ENCODE measurements around the gene GRAMD1B.
A peak's percentile ranks its signal among the peaks of the same experiment; 100 is the strongest.

GRAMD1B gene
- 14.6 to 37.7 (median 20.9) reads per million in 4 donors for total RNA-seq

DNA sequence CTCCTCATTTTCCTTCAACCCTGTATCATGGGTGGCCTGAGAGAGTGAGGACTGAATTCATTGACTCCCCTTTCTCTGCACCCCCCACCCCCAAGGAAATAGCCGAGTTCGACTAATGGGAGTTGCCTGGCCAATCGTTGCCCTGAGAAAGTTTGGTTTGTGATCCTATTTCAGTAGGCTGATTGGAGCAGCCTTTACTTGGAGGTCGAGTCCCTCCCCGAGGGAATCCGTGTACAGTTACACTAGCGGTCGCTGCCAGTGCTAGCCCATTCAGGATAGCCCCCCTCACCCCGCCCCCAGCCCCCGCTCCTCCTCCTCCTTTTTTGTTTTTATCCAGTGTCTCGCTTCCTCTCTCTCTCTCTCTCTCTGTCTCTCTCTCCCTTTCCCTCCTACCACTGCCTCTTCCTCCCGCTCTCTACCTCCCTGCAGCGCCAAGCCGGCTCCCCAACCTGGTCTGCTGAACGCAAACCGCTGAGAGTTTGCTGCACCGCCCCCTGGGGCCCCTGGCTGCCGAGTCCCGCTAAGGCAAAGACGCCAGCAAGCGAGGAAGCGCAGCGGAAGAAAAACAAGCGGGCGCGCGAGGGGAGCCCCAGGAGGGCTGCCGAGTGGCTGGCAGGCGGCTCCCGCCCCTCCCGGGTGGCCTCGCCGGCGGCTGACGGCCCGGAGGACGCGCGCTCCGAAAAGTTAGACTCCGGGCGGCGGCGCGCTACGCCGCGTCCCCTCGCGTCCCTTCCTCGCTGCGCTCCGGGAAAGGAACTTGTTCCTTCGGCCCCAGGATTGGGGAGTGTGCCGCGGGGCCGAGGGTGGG is at the start of gene GRAMD1B:
TSS of gene GRAMD1B (plus strand) at position 357 of the 808 bp plus-strand sequence. CDS start 524 bp downstream, outside the sequence.
- peak; percentile 39 to 87 (median 54) for DNase-seq

DNA sequence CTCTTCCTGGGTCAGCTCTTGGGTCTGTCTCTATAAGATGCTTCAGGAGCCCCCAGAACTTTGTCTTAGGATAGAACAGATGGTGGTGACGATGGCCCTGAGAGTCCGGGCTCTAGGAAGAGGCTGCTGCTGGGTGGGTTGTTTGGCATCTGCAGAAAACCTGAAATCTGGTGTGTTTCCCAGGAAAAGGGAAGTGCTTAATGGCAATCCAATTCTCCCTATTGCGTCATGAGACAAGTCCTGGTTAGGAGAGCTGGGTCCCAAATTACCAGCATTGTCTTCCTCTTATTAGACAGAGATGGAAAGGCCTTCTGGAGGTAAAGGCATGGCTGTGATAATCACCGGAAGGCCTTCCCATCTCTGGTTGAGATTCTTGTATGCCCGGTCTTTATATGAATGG is 48.9 kb upstream of the GRAMD1B start:
- no peak for DNase-seq

DNA sequence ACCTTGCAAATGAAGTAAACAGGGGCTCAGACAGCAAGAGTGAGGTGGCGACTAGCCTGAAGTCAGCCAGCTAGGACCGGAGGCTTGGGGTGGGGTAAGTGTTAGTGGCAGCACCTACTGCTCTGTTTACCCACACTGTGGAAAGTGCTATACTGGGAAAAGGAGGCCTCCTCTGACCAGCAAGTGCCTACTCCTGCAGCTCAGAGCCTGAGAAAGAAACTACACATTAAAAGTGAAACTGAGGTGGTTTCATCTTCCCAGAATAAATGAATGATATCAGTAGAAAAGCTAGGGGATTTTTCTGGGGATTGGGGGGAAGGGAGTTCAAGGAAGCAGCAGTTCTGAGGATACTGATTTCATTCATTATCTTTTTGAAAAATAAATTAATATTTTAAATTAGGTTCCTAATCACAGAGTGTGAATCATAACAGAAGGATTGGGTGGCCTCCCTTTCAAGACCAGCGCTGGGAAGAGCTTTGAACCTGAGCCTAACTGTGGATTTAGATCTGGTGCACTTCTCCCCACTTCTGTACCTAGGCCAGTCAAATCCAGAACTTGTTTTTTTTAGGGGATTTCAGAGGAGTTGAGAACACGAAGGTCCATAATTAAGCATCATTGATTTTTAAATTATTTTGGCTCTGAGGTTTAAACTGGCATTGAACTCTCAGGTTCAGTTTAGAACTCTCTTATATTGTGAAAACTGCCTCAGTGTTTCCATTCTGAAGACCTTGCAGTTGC is 48.1 kb upstream of the GRAMD1B start:
- peak in 1 of 5 donors; percentile 93 for DNase-seq

DNA sequence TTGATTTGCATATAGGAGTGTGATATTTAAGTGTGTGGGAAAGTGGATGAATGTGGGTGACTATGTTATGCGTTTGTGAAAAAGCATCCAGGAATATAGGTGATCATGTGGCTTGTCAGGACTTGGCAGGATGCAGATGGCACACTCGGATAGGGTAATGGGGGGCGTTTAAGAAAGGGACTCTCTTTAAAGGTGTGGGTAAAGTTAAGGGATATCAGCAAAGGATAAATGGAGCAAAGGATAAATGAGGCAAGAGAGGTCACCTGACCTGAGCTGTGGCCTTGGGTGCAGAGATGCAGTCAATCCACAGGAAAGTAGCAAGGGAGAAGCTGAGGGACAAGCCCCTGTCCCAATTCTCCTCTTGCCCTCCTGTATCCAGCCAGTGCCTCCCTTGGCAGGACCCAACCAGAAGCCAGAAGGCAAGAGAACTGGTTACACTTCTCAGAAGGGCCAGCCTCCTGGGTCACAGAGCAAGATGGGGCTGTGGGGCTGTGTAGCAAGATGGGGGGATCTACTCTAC is 47.5 kb upstream of the GRAMD1B start:
- DNase-seq = peak in 1 of 5 donors; percentile 30

DNA sequence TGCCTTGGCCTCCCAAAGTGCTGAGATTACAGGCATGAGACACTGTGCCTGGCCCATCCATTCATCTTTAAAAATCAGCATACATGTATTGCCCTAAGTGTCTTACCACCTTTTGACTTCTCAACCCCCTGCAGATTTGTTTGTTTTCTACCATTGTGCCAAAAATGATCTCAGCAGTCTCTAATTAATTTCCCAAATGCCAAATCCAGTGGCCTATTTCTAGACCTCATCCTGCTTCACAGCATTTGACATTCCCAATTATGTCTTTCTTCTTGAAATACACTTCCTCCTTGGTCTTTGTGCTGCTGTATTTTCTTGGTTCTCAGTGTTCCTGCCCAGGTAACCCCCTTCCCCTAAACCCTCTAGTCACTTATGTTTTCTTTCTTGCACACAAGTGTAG is 46.0 kb upstream of the GRAMD1B start:
- no peak for DNase-seq

DNA sequence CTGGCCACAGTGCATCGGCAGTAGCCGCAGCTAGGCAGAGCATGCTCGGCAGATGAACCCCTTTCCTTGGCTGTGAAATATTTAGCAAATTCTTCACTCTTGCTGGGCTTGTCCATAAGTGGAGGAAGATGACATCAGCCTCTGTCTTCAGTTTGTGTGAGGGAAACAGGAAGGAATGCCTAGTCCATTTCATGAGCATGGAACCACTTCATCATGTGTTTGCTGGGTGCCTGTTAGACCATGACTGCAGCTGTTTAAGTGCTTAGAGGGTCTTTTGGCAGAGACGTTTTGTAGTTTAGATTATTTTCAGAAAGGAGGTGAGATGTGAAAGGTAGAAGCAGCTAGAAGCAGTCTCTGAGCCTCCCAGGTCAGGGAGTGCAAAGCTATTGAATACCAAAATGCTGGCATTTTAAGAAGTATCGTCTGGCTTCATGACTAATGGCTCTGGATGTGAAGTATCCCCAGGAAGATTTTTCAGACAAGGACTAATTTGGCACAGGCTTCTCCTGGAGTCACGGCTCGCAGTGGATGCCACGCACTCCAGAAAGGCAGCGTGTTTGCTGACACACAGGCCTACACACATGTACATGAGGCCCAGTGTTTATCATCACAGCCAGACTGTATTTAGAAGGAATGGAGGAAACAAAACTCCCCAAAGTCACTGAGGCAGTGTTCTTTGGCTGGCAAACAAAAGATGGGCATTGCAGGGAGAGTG is 43.1 kb upstream of the GRAMD1B start:
- no peak for DNase-seq

DNA sequence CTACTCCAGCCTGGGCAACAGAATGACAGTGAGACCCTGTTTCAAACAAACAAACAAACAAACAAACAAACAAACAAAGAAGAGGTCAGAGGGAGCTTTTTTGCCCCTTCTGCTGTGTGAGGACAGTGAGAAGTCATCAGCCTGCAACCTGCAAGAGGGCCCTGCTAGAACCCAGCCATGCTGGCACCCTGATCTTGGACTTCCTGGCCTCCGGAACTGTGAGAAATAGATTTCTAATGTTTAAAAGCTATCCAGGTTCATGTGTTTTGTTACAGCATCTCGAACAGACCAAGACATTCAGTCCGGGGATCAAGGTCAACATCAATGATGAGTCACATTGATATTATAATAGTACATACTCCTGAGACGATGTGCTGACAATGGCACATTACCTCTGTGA is 41.4 kb upstream of the GRAMD1B start:
- no peak for DNase-seq

DNA sequence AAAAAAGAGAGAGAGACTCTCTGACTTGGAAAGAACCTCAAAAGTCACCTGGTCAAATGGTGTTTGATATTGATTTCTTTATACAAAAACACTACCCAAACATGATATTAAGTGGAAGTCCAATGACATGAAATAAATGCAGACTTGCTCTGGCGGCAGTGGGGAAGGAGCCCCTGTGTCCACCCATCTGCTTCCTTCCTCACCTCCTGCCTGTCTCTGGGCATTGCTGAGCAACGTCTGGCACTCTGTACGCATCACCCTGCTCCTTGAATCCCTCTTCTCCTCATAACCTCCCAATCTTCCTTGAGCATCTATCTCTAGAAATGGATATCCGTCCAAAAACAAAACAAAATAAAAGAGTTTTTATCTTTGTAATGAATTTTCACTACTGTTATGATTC is 39.9 kb upstream of the GRAMD1B start:
- no peak for DNase-seq

DNA sequence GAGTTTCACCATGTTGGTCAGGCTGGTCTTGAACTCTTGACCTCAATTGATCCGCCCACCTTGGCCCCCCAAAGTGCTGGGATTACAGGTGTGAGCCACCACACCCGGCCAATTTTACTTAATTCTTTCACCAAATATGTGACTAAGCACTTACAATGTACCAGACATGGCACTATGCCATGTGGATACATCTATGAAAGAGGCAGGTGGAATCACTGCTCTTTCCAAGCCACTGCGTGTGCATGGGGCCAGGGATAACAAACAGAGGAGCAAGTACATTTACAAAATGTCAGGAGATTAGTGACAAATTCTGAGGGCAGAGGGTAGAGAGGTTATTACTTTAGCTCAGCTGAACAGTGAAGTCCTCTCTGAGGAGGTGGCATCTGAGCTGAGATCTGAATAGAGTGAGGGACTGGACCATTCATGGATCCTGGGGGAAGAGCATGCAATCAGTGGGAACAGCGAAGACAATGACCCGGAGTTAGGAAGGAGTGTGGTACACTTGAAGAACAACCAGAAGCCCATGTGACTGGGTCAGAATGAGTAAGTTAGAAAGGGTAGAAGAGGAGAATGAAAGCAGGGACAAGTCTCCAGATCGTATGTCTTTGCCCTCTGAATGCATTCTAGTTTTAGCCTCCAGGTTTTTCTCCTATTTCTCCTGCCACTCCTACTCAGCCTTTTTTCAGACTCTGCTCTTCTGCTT is 38.3 kb upstream of the GRAMD1B start:
- DNase-seq = peak in 1 of 5 donors; percentile 18

DNA sequence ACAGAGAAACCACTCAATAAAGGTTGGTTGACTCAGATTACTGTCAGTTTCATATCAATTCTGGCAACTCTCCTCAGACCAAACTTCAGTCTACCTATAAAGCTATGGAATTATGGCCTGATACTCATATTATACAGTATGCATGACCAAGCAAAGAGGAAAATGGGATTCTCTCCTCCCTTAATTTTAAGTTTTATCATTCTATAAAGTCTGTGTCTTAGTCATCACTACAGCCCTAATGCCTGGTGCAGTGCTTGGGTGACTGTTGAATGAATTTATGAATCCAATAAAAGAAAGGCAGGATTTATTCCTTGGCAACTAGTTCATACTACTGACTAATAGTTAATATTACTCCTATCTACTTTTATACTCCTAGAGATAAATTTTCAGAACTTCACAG is 37.6 kb upstream of the GRAMD1B start:
- DNase-seq = no peak

DNA sequence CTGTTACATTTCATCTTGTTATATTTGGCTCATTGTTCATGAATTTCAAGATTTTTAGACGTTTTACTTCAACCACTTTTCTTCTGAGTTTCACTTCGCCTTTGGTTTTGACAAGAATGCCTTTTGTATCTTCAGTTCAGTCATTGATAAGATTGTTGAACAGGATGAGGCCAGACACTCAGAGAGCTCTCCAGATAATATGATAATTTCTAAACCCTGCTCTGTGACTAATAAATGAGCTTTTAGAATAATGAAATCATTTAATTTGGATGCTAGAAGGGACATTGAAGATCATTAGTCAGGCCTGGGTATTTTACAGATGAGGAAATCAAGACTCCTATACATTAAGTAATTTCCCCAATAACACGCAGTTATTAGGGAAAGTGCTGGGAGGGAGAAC is 37.2 kb upstream of the GRAMD1B start:
- DNase-seq = no peak

DNA sequence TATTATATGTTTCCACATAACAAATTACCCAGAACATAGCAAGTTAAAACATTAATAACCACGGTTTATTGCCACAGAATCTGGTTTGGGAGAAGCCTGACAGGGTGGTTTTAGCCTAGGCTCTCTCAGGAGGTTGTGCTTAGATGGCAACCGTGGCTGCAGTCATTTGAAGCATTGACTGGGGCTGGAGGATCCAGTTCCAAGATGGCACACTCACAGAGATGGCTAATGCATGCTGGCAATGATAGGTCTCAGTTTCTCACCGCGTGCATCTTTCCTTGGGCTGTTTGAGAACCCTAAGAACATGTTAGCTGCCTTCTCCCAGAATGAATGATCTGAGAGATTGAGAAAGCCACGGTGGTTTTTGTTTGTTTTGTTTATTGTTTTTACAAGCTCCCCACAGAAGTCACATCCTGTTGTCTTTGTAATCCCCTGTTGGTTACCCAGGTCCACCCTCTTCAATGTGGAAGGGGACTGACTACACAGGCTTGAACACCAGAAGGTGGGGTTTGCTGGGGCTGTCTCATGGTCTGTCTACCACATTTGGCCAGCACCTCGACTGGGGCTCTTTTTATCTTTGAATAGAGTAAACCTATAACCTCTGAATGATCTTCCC is 36.6 kb upstream of the GRAMD1B start:
- DNase-seq = peak in 1 of 5 donors; percentile 54

DNA sequence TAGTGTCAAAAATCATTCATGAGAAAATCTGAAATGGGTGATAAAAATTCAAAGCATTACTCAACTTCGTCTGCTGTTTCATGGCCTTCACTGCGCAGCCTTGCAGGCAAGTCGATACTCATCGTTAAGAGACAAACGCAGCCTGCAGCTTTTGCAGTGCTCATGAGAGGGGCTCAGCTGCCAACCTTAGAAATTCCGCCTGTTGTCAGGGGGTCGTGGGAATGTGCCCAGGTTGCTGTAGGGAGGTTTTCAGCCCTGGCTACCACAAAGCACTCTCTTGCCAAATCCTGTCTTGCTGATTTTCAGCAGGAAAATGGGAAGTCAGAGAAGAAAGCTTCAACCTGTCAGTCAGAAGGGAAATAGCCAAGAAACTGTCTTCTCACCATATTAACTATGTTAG is 25.4 kb upstream of the GRAMD1B start:
- DNase-seq = no peak

DNA sequence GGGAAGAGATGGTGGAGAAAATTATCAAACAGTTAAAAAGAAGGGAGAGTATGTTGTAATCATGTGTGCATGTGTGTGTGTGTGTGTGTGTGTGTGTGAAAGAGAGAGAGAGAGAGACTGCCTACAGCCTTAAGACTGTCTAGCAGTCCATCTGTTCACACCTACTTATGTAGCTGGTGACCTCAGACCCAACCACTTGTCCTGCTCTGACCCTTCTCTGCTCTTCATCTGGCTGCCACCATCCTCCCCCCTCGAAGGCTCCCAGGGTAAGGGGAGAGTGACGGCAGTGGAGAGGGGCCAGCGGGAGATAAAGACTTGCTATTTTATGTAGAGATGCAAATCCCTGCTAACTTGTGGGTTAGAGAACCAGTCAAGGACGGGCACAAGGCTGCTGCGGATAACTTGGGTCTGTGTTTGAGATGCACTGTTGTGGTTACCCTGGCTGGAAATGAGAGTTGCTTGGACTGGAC is 24.9 kb upstream of the GRAMD1B start:
- no peak for DNase-seq

DNA sequence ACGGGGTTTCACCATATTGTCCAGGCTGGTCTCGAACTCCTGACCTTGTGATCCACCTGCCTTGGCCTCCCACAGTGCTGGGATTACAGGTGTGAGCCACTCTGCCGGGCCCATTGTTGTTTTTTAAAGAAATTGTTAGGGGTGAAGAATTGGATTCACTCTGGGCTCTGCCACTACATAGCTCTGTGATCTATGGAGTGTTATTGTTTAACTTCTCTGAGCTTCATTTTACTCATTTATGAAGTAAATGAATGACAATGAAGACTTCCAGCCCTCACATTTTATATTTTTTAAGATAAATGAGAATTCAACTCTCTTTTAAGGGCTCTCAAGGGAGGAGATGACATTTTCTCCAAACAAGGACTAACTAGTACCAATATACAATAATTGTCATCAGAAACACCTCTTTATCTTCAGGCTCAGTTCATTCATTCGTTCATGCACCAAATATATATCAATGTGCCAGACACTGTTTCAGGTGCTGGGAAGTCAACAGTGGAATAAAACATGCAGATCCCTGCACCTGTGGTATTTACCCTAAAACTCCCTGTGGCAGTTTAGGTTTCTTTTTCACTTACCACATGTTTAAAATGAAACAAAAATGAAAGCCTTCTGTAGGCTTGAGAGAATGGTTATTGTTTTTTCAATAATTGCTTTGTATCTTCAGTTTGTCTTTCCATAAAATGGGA is 23.5 kb upstream of the GRAMD1B start:
- DNase-seq = peak in 1 of 5 donors; percentile 24

DNA sequence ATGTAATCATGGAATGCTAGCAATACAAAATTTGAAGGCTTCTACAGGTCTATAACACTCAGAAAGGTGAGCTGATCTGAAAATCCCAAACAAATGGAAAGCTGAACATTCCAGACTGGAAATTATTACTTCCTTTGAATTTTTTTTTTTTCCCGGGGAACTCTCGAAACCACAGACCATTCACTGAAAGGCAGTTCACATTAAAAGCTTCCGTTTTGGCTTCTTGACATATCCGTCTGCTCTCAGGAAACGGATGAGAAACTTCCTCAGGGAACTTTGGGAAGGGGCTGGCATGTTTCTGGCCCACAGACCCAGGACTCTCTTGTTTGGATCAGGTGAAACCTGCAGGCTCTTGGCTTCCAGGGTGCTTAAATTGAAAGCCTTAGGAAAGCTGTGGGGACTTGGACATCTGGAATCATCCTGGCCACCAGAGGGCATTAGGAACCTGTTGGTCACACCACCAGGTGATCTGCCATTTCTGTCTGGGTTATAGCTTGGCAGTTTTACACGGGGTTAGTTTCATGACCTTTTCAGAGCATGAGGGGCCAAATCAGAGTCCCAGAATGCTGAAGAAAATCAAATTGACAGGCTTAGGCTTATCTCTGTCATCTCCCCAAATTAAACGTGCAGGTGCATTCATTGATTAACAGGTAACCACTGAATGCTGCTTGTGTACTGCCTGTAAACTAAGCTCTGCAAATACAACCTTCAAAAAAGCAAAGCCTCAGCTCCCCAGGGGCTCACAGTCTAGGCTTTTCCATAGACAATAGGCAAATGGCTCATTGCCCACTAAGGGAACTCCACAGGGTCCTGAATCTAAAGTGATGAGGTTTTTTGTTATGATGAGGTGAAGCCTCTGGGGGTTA is 22.7 kb upstream of the GRAMD1B start:
- peak; percentile 35 to 74 (median 45) for DNase-seq

DNA sequence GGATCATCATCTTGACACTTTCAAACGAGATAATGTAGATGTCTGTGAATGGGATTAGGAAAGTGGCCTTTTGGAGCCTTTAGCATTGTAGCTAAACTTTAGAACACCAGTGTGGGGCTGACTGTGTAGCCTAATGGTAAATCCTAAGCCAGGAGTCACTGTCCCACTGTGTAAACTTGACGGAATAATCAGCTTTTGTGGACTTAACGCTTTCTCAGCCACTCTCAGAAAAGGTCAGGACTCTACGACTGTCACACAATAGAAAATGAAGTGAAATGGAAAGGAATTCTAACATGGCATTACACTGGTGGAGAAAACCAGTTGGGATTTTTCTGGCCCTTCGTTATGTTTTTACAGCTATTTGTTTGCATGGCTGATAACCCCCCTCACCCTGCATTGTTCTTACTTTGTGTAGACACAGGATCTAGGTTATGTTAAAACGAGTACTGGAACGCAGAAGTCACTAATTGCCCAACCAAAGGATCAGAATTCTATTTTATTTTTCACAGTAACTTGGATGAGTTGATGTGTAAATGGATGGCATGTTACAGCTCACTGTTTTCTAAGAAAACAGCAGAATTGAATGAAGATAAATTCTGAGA is 22.0 kb upstream of the GRAMD1B start:
- no peak for DNase-seq

DNA sequence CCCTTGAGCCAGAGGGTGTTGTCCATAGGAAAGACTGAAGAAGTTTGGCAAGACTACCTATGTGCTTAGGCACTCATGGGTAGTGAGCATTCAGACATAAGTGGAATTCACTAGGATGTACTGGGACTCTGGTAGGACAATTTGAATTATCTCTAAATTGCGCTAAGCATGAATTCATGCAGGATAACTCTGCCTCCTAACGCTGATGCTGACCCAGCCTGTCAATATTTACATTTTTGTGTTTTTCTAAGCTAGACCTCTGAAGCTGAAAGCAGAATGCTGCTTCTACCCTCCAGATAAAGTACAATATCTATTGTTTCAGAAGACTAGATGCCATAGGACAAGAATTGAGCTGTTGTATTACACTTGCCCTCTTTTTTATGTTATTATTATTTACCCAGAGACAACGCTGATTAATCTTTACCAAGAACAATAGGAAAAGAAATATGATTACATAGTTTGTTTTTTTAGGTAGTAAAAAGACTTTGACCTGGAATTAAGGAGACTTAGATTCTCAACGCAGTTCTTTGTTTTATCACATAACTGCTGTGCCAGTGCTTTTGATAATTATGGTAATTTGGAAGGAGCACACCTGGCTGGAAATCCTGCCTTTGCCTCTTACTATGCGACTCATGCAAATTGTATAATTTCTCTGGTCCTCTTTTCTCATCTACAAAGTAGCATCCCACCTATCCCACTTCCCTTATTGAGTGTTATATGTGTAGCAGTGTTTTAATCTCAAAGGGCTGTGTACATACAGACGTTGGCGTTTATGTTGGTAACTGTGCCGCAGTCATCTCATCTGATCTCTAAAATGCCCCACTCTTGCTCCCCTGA is 21.2 kb upstream of the GRAMD1B start:
- no peak for DNase-seq
